ENCODE results near the gene SDHA. TPM values are rescaled to one million over a fixed set of nuclear protein-coding genes. Genes with fewer than 3 reads are reported as not detected.
"Not testable (repeated sequence)": the region's sequence is repeated elsewhere in the genome, so short reads cannot be mapped to it uniquely, and the experiment has no call there.

Gene SDHA
- total and polyA plus RNA-seq, 2 experiments from 2014 or later = 247 to 328 TPM

GRCh38 chr5:192970-193831 is 24.9 kb upstream of the SDHA start:
- Histone ChIP-seq H3K4me1 (ENCODE audit: low read depth) (peaks cover 29% of the 10 kb centered on the region), H3K36me3 (no peaks in the 10 kb centered on the region), H3K27ac (no peak overlapping the region), H3K4me3 (no peak overlapping the region), H3K9me3 (ENCODE audit: low read depth) (no peaks in the 10 kb centered on the region), H3K27me3 (no peaks in the 10 kb centered on the region)
- no peak for DNase-seq (ENCODE audit: low read depth in 1 of 2, low spot score in 1 of 2)
- no peak for TF ChIP-seq CTCF (IDR thresholded peaks at IDR 0.05; ENCODE audit: low read depth, low read length)

GRCh38 chr5:194102-194501 is 24.0 kb upstream of the SDHA start:
- H3K4me1 ChIP-seq (ENCODE audit: low read depth) = peaks cover 25% of the 10 kb centered on the region
- no peaks in the 10 kb centered on the region for H3K9me3 ChIP-seq (ENCODE audit: low read depth)
- H3K36me3 ChIP-seq = no peaks in the 10 kb centered on the region
- TF ChIP-seq CTCF (IDR thresholded peaks at IDR 0.05; ENCODE audit: low read depth, low read length) = no peak
- H3K27me3 ChIP-seq = no peaks in the 10 kb centered on the region
- H3K4me3 ChIP-seq = no peak overlapping the region
- no peak overlapping the region for H3K27ac ChIP-seq
- no peak for DNase-seq (ENCODE audit: low read depth in 1 of 2, low spot score in 1 of 2)

DNA sequence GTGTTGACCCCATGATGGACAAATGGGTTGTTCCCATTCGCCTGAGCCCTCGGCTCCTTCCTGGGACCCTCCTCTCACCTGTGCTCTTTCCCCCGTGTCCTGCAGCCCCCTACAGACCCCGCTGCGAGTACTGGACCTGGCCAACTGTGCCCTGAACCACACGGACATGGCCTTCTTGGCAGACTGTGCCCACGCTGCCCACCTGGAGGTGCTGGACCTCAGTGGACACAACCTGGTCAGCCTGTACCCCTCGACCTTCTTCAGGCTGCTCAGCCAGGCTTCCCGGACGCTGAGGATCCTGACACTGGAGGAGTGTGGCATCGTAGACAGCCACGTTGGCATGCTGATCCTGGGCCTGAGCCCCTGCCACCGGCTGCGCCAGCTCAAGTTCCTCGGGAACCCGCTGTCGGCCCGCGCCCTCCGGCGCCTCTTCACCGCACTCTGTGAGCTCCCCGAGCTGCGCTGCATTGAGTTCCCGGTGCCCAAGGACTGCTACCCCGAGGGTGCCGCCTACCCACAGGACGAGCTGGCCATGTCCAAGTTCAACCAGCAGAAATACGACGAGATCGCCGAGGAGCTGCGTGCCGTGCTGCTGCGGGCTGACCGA is 23.4 kb upstream of the SDHA start:
- H3K27ac ChIP-seq = no peak overlapping the region
- no peaks in the 10 kb centered on the region for H3K36me3 ChIP-seq
- no peak for DNase-seq (ENCODE audit: low read depth in 1 of 2, low spot score in 1 of 2)
- H3K27me3 ChIP-seq = no peaks in the 10 kb centered on the region
- peaks cover 22% of the 10 kb centered on the region for H3K4me1 ChIP-seq (ENCODE audit: low read depth)
- H3K9me3 ChIP-seq (ENCODE audit: low read depth) = no peaks in the 10 kb centered on the region
- H3K4me3 ChIP-seq = no peak overlapping the region
- TF ChIP-seq CTCF (IDR thresholded peaks at IDR 0.05; ENCODE audit: low read depth, low read length) = no peak

GRCh38 chr5:195401-196160 is 22.5 kb upstream of the SDHA start:
- Histone ChIP-seq H3K36me3 (no peaks in the 10 kb centered on the region), H3K27ac (no peak overlapping the region), H3K4me1 (ENCODE audit: low read depth) (peaks cover 20% of the 10 kb centered on the region), H3K27me3 (no peaks in the 10 kb centered on the region), H3K4me3 (no peak overlapping the region), H3K9me3 (ENCODE audit: low read depth) (no peaks in the 10 kb centered on the region)
- peak in 1 of 2 donors; percentile 38 for DNase-seq (ENCODE audit: low read depth in 1 of 2, low spot score in 1 of 2)
- no peak for TF ChIP-seq CTCF (IDR thresholded peaks at IDR 0.05; ENCODE audit: low read depth, low read length)

DNA sequence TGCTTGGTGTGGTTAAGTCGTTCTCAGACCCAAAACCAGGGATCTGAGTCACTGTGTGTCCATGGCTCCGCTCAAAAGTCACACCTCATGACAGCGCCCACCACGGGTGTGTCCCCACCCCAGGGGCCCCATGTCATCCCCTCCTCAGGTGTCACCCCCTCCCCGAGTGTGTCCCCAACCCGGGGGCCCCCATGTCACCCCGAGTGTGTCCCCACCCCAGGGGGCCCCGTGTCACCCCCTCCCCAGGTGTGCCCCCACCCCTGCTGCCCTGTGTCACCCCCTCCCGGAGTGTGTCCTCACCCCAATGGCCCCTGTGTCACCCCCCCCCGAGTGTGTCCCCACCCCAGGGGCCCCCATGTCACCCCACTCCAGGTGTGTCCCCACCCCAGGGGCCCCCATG is 21.8 kb upstream of the SDHA start:
- Histone ChIP-seq H3K27me3 (no peaks in the 10 kb centered on the region), H3K9me3 (ENCODE audit: low read depth) (no peaks in the 10 kb centered on the region), H3K36me3 (no peaks in the 10 kb centered on the region), H3K27ac (no peak overlapping the region), H3K4me3 (no peak overlapping the region), H3K4me1 (ENCODE audit: low read depth) (peaks cover 18% of the 10 kb centered on the region)
- DNase-seq (ENCODE audit: low read depth in 1 of 2, low spot score in 1 of 2) = no peak
- TF ChIP-seq CTCF (IDR thresholded peaks at IDR 0.05; ENCODE audit: low read depth, low read length) = no peak

DNA sequence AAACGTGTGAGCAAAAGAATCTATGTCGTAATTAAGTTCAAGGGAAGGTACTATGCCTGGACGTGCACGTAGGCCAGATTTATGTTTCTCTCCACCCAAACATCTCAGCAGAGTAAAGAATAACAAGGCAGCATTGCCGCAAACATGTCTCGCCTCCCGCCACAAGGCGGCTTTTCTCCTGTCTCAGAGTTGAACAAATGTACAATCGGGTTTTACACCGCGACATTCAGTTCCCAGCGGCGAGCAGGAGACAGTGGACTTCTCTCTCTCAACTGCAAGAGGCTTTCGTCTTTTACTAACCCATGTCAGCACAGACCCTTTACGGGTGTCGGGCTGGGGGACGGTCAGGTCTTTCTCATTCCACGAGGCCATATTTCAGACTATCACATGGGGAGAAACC is 21.1 kb upstream of the SDHA start:
- DNase-seq (ENCODE audit: low read depth in 1 of 2, low spot score in 1 of 2); H3K27ac ChIP-seq; H3K27me3 ChIP-seq; H3K36me3 ChIP-seq; H3K9me3 ChIP-seq (ENCODE audit: low read depth); H3K4me3 ChIP-seq: not testable (repeated sequence)
- peaks cover 20% of the 10 kb centered on the region for H3K4me1 ChIP-seq (ENCODE audit: low read depth)
